ENCODE results near the gene NLGN1.
A peak's percentile ranks its signal among the peaks of the same experiment; 100 is the strongest.

The NLGN1 gene

GRCh38 chr3:174023421-174023820 lies 625.9 kb downstream of the NLGN1 start:
- DNase-seq: peak; percentile 54

- no peak for DNase-seq
Observed at GRCh38 chr3:174028673-174029072, 631.1 kb downstream of the NLGN1 start.

- no peak for DNase-seq
Observed at GRCh38 chr3:174035328-174035886, 637.9 kb downstream of the NLGN1 start.

- DNase-seq: no peak
Observed at GRCh38 chr3:174046311-174046710, 648.8 kb downstream of the NLGN1 start.

GRCh38 chr3:174049472-174049871 lies 651.9 kb downstream of the NLGN1 start:
- DNase-seq: no peak

GRCh38 chr3:174051191-174051590 lies 653.6 kb downstream of the NLGN1 start:
- DNase-seq: no peak

- DNase-seq: no peak
Observed at GRCh38 chr3:174058804-174059203, 661.3 kb downstream of the NLGN1 start.

- DNase-seq: no peak
Observed at GRCh38 chr3:174060431-174060830, 662.9 kb downstream of the NLGN1 start.

- no peak for DNase-seq
Observed at GRCh38 chr3:174061162-174061561, 663.6 kb downstream of the NLGN1 start.

- DNase-seq: no peak
Observed at GRCh38 chr3:174061731-174062130, 664.2 kb downstream of the NLGN1 start.

GRCh38 chr3:174062923-174063322 lies 665.4 kb downstream of the NLGN1 start:
- DNase-seq: no peak

- no peak for DNase-seq
Observed at GRCh38 chr3:174068035-174068434, 670.5 kb downstream of the NLGN1 start.

GRCh38 chr3:174072675-174073074 lies 675.1 kb downstream of the NLGN1 start:
- no peak for DNase-seq

- no peak for DNase-seq
Observed at GRCh38 chr3:174083706-174084105, 686.2 kb downstream of the NLGN1 start.

- DNase-seq: no peak
Observed at GRCh38 chr3:174089592-174089991, 692.0 kb downstream of the NLGN1 start.

GRCh38 chr3:174094669-174095068 lies 697.1 kb downstream of the NLGN1 start:
- DNase-seq: no peak

- DNase-seq: no peak
Observed at GRCh38 chr3:174097686-174098085, 700.1 kb downstream of the NLGN1 start.

GRCh38 chr3:174098746-174099145 lies 701.2 kb downstream of the NLGN1 start:
- DNase-seq: no peak

GRCh38 chr3:174099724-174100123 lies 702.2 kb downstream of the NLGN1 start:
- DNase-seq: no peak

GRCh38 chr3:174100744-174101143 lies 703.2 kb downstream of the NLGN1 start:
- no peak for DNase-seq

GRCh38 chr3:174101244-174101643 lies 703.7 kb downstream of the NLGN1 start:
- no peak for DNase-seq

- no peak for DNase-seq
Observed at GRCh38 chr3:174102274-174102673, 704.7 kb downstream of the NLGN1 start.

GRCh38 chr3:174102866-174103265 lies 705.3 kb downstream of the NLGN1 start:
- DNase-seq: no peak

- no peak for DNase-seq
Observed at GRCh38 chr3:174110761-174111160, 713.2 kb downstream of the NLGN1 start.

- no peak for DNase-seq
Observed at GRCh38 chr3:174111776-174112175, 714.2 kb downstream of the NLGN1 start.

GRCh38 chr3:174116421-174116820 lies 718.9 kb downstream of the NLGN1 start:
- no peak for DNase-seq

Measured in NCI-H187 treated with DMSO at 0.1 percent for 48 hours (cell line).